Neuronal stem cell (in vitro differentiated cells): ENCODE data around the gene MANBA.

Experiments used
- DNase-seq: peaks from one replicate; pipeline ENCODE4 v3.0.0-alpha.2; 2013; ENCODE audit warnings: low spot score
- H2AFZ ChIP-seq: one replicate; pipeline ENCODE4 v1.6.1; 2013; ENCODE audit warnings: mild to moderate bottlenecking, low read length, inconsistent platforms
- H2AK5ac ChIP-seq: 2 replicates; pipeline ENCODE4 v1.6.1; 2013; ENCODE audit warnings: low read depth, mild to moderate bottlenecking, inconsistent platforms, low read length, moderate library complexity, mixed read lengths
- H2BK120ac ChIP-seq: 2 replicates; pipeline ENCODE4 v1.6.1; 2013; ENCODE audit warnings: low read depth, mild to moderate bottlenecking, inconsistent platforms, low read length, moderate library complexity, mixed read lengths
- H2BK12ac ChIP-seq: one replicate; pipeline ENCODE4 v1.6.1; 2013; ENCODE audit warnings: low read length, inconsistent platforms
- H2BK15ac ChIP-seq: 2 replicates; pipeline ENCODE4 v1.6.1; 2013; ENCODE audit warnings: mild to moderate bottlenecking, low read length, inconsistent platforms, mixed read lengths
- H2BK5ac ChIP-seq: one replicate; pipeline ENCODE4 v1.6.1; 2013; ENCODE audit warnings: inconsistent platforms, mild to moderate bottlenecking, low read length, moderate library complexity
- H3K14ac ChIP-seq: one replicate; pipeline ENCODE4 v1.6.1; 2013; ENCODE audit warnings: low read length, inconsistent platforms
- H3K18ac ChIP-seq: 2 replicates; pipeline ENCODE4 v1.6.1; 2013; ENCODE audit warnings: low read length, inconsistent platforms
- H3K23ac ChIP-seq: 2 replicates; pipeline ENCODE4 v1.6.1; 2013; ENCODE audit warnings: low read depth, mild to moderate bottlenecking, mixed read lengths, low read length, inconsistent platforms; ENCODE audit not compliant: poor library complexity
- H3K27ac ChIP-seq: replicated peaks from 3 replicates; pipeline ENCODE4 v1.5.1; 2013; ENCODE audit warnings: low read length, inconsistent platforms
- H3K27me3 ChIP-seq, 3 experiments: 2 replicates each; pipeline ENCODE4 v1.6.1; 2013; ENCODE audit warnings: low read length in 3 of 3, mild to moderate bottlenecking in 2 of 3, inconsistent platforms in 1 of 3, low read depth in 1 of 3, mixed read lengths in 1 of 3, moderate library complexity in 1 of 3; ENCODE audit not compliant: control insufficient read depth in 3 of 3, insufficient read depth in 3 of 3
- H3K36me3 ChIP-seq, 2 donors: replicated peaks in 1 of 2; 2 replicates each; pipeline ENCODE4 v1.6.1; 2013; ENCODE audit warnings: low read length in 2 of 2; ENCODE audit not compliant: control insufficient read depth in 2 of 2, insufficient read depth in 2 of 2
- H3K4ac ChIP-seq: 2 replicates; pipeline ENCODE4 v1.6.1; 2013; ENCODE audit warnings: inconsistent platforms, mild to moderate bottlenecking, low read length, moderate library complexity
- H3K4me1 ChIP-seq, 2 donors: 1 replicate in 1 of 2; 2 replicates in 1 of 2; pipeline ENCODE4 v1.6.1; 2013; ENCODE audit warnings: low read length in 2 of 2, low read depth in 1 of 2; ENCODE audit not compliant: control insufficient read depth in 2 of 2, insufficient read depth in 1 of 2
- H3K4me2 ChIP-seq: one replicate; pipeline ENCODE4 v1.6.1; 2013; ENCODE audit warnings: mild to moderate bottlenecking, low read length, inconsistent platforms; ENCODE audit not compliant: insufficient read depth, poor library complexity, severe bottlenecking
- H3K4me3 ChIP-seq, 2 donors: 2 replicates each; pipeline ENCODE4 v1.5.1; 2013; ENCODE audit warnings: low read length in 2 of 2, mild to moderate bottlenecking in 2 of 2, inconsistent platforms in 1 of 2, moderate library complexity in 1 of 2
- H3K79me1 ChIP-seq: one replicate; pipeline ENCODE4 v1.6.1; 2013; ENCODE audit warnings: low read depth, mild to moderate bottlenecking, inconsistent platforms, low read length, moderate library complexity
- H3K9ac ChIP-seq: one replicate; pipeline ENCODE4 v1.6.1; 2013; ENCODE audit warnings: mild to moderate bottlenecking, low read depth, low read length, inconsistent platforms; ENCODE audit not compliant: poor library complexity
- H3K9me3 ChIP-seq, 2 donors: replicated peaks in 1 of 2; 2 replicates each; pipeline versions ENCODE3 to v1.6.1; 2013; ENCODE audit warnings: low read length in 2 of 2, mild to moderate bottlenecking in 2 of 2, inconsistent platforms in 1 of 2, low read depth in 1 of 2, mixed read lengths in 1 of 2, moderate library complexity in 1 of 2; ENCODE audit not compliant: control insufficient read depth in 2 of 2, insufficient read depth in 1 of 2
- H4K8ac ChIP-seq: one replicate; pipeline ENCODE4 v1.6.1; 2013; ENCODE audit warnings: low read depth, mild to moderate bottlenecking, inconsistent platforms, low read length, moderate library complexity
- H4K91ac ChIP-seq: one replicate; pipeline ENCODE4 v1.6.1; 2013; ENCODE audit warnings: low read length, low read depth, mild to moderate bottlenecking, inconsistent platforms; ENCODE audit not compliant: poor library complexity
- WGBS, 2 donors: extraction: QIAGEN DNeasy Blood & Tissue Kit; methylation state at CpG; one replicate each; pipeline ENCODE4 v1.1.7; 2013; ENCODE audit warnings: missing lambda C conversion rate in 2 of 2, mixed read lengths in 1 of 2; ENCODE audit not compliant: insufficient read length in 2 of 2, insufficient replicate concordance in 1 of 2; ENCODE audit errors: extremely low coverage in 2 of 2; 5-methylcytosine and 5-hydroxymethylcytosine counted together

The MANBA gene

DNA sequence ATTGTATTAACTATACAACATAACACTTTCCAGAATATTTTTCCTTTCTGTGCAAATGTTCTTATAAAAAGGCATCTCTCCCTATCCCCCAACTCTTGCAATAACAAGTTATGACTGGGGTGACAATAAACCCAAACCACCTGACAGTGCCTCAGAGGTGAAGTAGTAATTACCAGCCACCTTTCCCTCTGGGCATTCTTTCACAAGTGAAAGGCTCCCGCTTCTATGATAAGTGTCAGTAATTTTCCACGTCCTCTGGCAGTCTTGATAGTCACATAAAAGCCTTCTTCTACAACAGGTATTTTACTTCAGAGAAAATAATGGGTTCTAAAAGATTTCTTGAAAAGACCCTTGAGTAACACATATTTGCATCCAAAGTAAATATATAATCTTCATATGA is 82.7 kb downstream of the MANBA start:
- Histone ChIP-seq H3K4me2 (no peak overlapping the region), H3K79me1 (no peaks in the 10 kb centered on the region), H3K23ac (no peak overlapping the region), H2BK120ac (no peak overlapping the region), H3K9ac (no peak overlapping the region), H3K18ac (no peak overlapping the region), H3K4me1 (peaks cover 2 to 3% of the 10 kb centered on the region in 2 donors), H3K27me3 (no peaks in the 10 kb centered on the region), H2BK5ac (no peak overlapping the region), H2AFZ (no peak overlapping the region), H2BK12ac (no peak overlapping the region), H3K4me3 (no peak overlapping the region), H3K9me3 (peaks cover 0 to 6% of the 10 kb centered on the region in 2 donors), H3K36me3 (peaks cover 0 to 3% of the 10 kb centered on the region in 2 donors), H4K8ac (no peak overlapping the region), H2BK15ac (no peak overlapping the region), H2AK5ac (no peak overlapping the region), H4K91ac (no peak overlapping the region), H3K27ac (no peak overlapping the region), H3K14ac (no peak overlapping the region), H3K4ac (no peak overlapping the region)
- no peak for DNase-seq
- no CpG with 5 or more reads among the region's 2 CpGs for WGBS, 2 donors

DNA sequence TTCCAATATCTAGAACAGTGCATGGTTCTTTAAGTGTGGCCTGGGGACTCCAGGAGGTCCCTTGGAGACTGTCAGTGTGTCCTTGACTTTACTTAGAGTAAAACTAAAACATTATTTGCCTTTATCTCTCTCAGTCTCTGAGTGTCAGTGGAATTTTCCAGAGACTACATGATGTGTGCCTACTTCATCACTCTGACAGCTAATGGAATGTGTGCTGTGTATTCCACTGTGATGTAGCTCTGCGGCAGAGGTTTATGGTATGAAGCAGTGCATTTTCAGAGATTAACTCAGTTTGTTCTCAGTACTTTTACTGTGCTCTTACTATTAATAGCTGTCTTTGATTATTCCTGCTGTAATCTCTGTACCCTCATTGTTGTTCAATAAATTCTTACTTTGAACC is 85.6 kb downstream of the MANBA start:
- H2BK12ac ChIP-seq = no peak overlapping the region
- no peak overlapping the region for H3K14ac ChIP-seq
- H3K4me3 ChIP-seq = no peak overlapping the region
- no peak overlapping the region for H3K18ac ChIP-seq
- H4K8ac ChIP-seq = no peak overlapping the region
- H2AFZ ChIP-seq = no peak overlapping the region
- H4K91ac ChIP-seq = no peak overlapping the region
- no peak overlapping the region for H3K9ac ChIP-seq
- DNase-seq = no peak
- H3K79me1 ChIP-seq = no peaks in the 10 kb centered on the region
- no peak overlapping the region for H3K4me2 ChIP-seq
- no peak overlapping the region for H3K27ac ChIP-seq
- no peak overlapping the region for H2AK5ac ChIP-seq
- WGBS, 2 donors = no CpG with 5 or more reads among the region's 1 CpG
- no peak overlapping the region for H2BK120ac ChIP-seq
- peaks cover 2 to 3% of the 10 kb centered on the region in 2 donors for H3K36me3 ChIP-seq
- H3K23ac ChIP-seq = no peak overlapping the region
- peaks cover 2 to 3% of the 10 kb centered on the region in 2 donors for H3K4me1 ChIP-seq
- no peak overlapping the region for H2BK5ac ChIP-seq
- no peak overlapping the region for H3K4ac ChIP-seq
- no peak overlapping the region for H2BK15ac ChIP-seq
- no peaks in the 10 kb centered on the region for H3K27me3 ChIP-seq
- peaks cover 2 to 6% of the 10 kb centered on the region in 2 donors for H3K9me3 ChIP-seq

DNA sequence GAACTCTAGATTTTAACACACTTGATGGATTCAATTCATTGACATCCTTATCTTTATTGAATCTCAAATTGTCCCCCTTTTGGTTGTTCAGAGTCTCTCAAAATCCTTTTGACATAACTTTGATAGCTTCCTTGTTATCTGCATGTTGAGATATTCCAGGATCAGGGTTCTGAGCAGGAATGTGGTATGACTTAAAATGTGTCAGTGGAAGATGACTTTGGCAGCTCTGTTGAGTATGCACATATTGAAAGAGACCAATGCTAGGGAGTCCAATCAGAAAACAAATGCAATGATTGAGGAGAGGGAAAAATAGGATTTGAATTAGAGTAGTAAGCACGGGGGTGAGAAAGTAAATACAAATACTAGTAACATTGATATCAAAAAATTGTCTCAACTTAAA is 93.8 kb downstream of the MANBA start:
- no peak overlapping the region for H3K18ac ChIP-seq
- no peaks in the 10 kb centered on the region for H3K79me1 ChIP-seq
- DNase-seq = no peak
- H3K14ac ChIP-seq = no peak overlapping the region
- no peak overlapping the region for H2BK5ac ChIP-seq
- no peak overlapping the region for H2BK12ac ChIP-seq
- H4K91ac ChIP-seq = no peak overlapping the region
- peaks cover 2 to 14% of the 10 kb centered on the region in 2 donors for H3K36me3 ChIP-seq
- H3K4me2 ChIP-seq = no peak overlapping the region
- H3K4me1 ChIP-seq = no peaks in the 10 kb centered on the region
- H2BK15ac ChIP-seq = no peak overlapping the region
- H3K9ac ChIP-seq = no peak overlapping the region
- H4K8ac ChIP-seq = no peak overlapping the region
- H2BK120ac ChIP-seq = no peak overlapping the region
- no peaks in the 10 kb centered on the region for H3K9me3 ChIP-seq
- H2AK5ac ChIP-seq = no peak overlapping the region
- H3K23ac ChIP-seq = no peak overlapping the region
- H3K27ac ChIP-seq = no peak overlapping the region
- no CpG with 5 or more reads among the region's 1 CpG for WGBS, 2 donors
- H3K4me3 ChIP-seq = no peak overlapping the region
- no peaks in the 10 kb centered on the region for H3K27me3 ChIP-seq
- no peak overlapping the region for H3K4ac ChIP-seq
- H2AFZ ChIP-seq = no peak overlapping the region

DNA sequence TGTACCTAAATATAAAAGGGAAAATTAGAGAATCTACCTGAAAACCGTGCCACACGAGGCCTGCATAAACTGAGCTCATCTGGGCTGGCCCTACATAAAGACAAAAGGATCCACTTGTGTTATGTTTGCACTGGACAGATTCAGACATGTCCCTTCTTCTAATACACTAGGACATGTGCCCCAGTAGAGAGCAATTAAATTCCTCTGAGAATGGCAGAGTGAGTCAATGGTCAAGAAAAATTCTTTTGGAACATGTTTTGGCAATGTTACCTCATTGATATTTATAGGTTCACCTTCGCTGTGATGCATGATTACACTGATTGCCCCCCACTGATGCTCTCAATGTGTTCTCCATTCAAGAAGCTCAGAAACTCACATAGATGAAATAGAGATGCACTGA is 95.2 kb downstream of the MANBA start:
- H3K4me1 ChIP-seq = no peaks in the 10 kb centered on the region
- WGBS, 2 donors = no CpG with 5 or more reads among the region's 3 CpGs
- H3K9ac ChIP-seq = no peak overlapping the region
- DNase-seq = no peak
- H2BK120ac ChIP-seq = no peak overlapping the region
- H3K4ac ChIP-seq = no peak overlapping the region
- no peaks in the 10 kb centered on the region for H3K27me3 ChIP-seq
- H3K9me3 ChIP-seq = no peaks in the 10 kb centered on the region
- H3K4me3 ChIP-seq = no peak overlapping the region
- H4K8ac ChIP-seq = no peak overlapping the region
- H3K79me1 ChIP-seq = no peaks in the 10 kb centered on the region
- peaks cover 0 to 17% of the 10 kb centered on the region in 2 donors for H3K36me3 ChIP-seq
- H3K14ac ChIP-seq = no peak overlapping the region
- no peak overlapping the region for H2AFZ ChIP-seq
- H3K18ac ChIP-seq = no peak overlapping the region
- H2BK12ac ChIP-seq = no peak overlapping the region
- no peak overlapping the region for H3K4me2 ChIP-seq
- H3K27ac ChIP-seq = no peak overlapping the region
- H4K91ac ChIP-seq = no peak overlapping the region
- no peak overlapping the region for H2BK5ac ChIP-seq
- no peak overlapping the region for H2BK15ac ChIP-seq
- no peak overlapping the region for H2AK5ac ChIP-seq
- no peak overlapping the region for H3K23ac ChIP-seq
